Spleen (tissue), 11 donors: ENCODE measurements around the gene GRIP1. TPM values are rescaled to one million over a fixed set of nuclear protein-coding genes. Genes with fewer than 3 reads are reported as not detected.

Experiments
- DNase-seq: peaks from one replicate; pipeline ENCODE4 v3.0.0-alpha.2; 2020
- H3K27ac ChIP-seq, 8 donors: fragments of 200-600 bp; sonication (generic) in 7 of 8; 1 replicate in 4 of 8; 2 replicates in 4 of 8; pipeline versions ENCODE4 v1.5.0 to v1.8.0; 2016 to 2021; ENCODE audit warnings: inconsistent platforms in 4 of 8, mild to moderate bottlenecking in 4 of 8, moderate library complexity in 1 of 8
- H3K27me3 ChIP-seq, 7 donors: fragments of 200-600 bp; sonication (generic) in 6 of 7; replicated peaks in 1 of 7; 1 replicate in 4 of 7; 2 replicates in 3 of 7; pipeline versions ENCODE4 v1.5.0 to v1.8.0; 2016 to 2021; ENCODE audit warnings: inconsistent platforms in 3 of 7, mild to moderate bottlenecking in 1 of 7
- H3K36me3 ChIP-seq, 6 donors: fragments of 200-600 bp; sonication (generic) in 5 of 6; 1 replicate in 4 of 6; 2 replicates in 2 of 6; pipeline versions ENCODE4 v1.5.0 to v1.8.0; 2016 to 2021; ENCODE audit warnings: inconsistent platforms in 2 of 6
- H3K4me1 ChIP-seq, 6 donors: fragments of 200-600 bp; sonication (generic) in 5 of 6; 1 replicate in 3 of 6; 2 replicates in 3 of 6; pipeline versions ENCODE4 v1.5.0 to v1.8.0; 2016 to 2021; ENCODE audit warnings: inconsistent platforms in 3 of 6
- H3K4me3 ChIP-seq, 8 donors: fragments of 200-600 bp; sonication (generic) in 7 of 8; 1 replicate in 4 of 8; 2 replicates in 4 of 8; pipeline versions ENCODE4 v1.5.0 to v1.8.0; 2016 to 2021; ENCODE audit warnings: inconsistent platforms in 4 of 8, mild to moderate bottlenecking in 4 of 8, moderate library complexity in 2 of 8
- H3K9me3 ChIP-seq, 8 donors: fragments of 200-600 bp; sonication (generic) in 7 of 8; 1 replicate in 4 of 8; 2 replicates in 4 of 8; pipeline versions ENCODE4 v1.5.0 to v1.8.0; 2016 to 2021; ENCODE audit warnings: inconsistent platforms in 4 of 8
- CTCF ChIP-seq, 11 experiments: fragments of 200-600 bp in 7 of 11; fragments of 450-650 bp in 4 of 11; sonication (generic) in 4 of 11; IDR thresholded peaks in 8 of 11; conservative IDR thresholded peaks in 3 of 11; 1 replicate in 7 of 11; 2 replicates in 4 of 11; pipeline versions ENCODE4 v1.4.0 to v1.8.0; 2016 to 2021; ENCODE audit warnings: antibody characterized with exemption in 11 of 11, inconsistent platforms in 4 of 11, mild to moderate bottlenecking in 1 of 11
- POLR2A ChIP-seq, 3 donors: fragments of 450-650 bp; IDR thresholded peaks; one replicate each; pipeline ENCODE4 v1.5.1; 2017; ENCODE audit warnings: antibody characterized with exemption in 3 of 3, mild to moderate bottlenecking in 1 of 3
- POLR2AphosphoS5 ChIP-seq, 3 donors: sonication (generic); formaldehyde crosslinking; IDR thresholded peaks; one replicate each; pipeline ENCODE4 v1.5.1; 2017; ENCODE audit warnings: antibody characterized with exemption in 3 of 3
- WGBS, 5 donors: extraction: QIAGEN DNeasy Blood & Tissue Kit in 3 of 5; methylation state at CpG; one replicate each; pipeline versions ENCODE4 v1.1.5 to v1.1.7; 2013 to 2018; 5-methylcytosine and 5-hydroxymethylcytosine counted together
- intact Hi-C: fragments of 100-400 bp; cut with DNase I; formaldehyde crosslinking; loops from one replicate; pipeline ENCODE4 v1.15.0; 2023; ENCODE audit warnings: low total_unique reads
- polyA plus RNA-seq, 3 donors: library from polyadenylated mRNA; stranded (reverse); fragments of 200-250 nt; gene quantifications; one replicate each; pipeline ENCODE4 v1.2.1, GENCODE V29; 2013
- total RNA-seq, 7 donors: library from RNA; depleted of rRNA in 3 of 7; stranded (reverse); fragments of >200 nt in 3 of 7; fragmentation: NEBNext Ultra II Directional in 4 of 7; extraction: Animal tissue kit (Norgen Biotek cat#: 25700) in 4 of 7; gene quantifications; one replicate each; pipeline versions ENCODE4 v1.1.0 to v1.2.1, GENCODE V29; 2016 to 2021
- donor health status: healthy with polysubstance abuse.
- donor health status: DM: no; HTN: no; CAD: no; lungs with moderate emphysema.
- donor health status: DM: no; HTN: no; CAD: no.
- donor health status: Bipolar disorder and iron deficiency.
- donor health status: healthy.
- donor health status: DM: no; HTN: no; CAD: no.
- donor health status: DM: yes; HTN: yes; CAD: no.

Gene GRIP1
- total and polyA plus RNA-seq, 10 donors = 0.35 to 15.2 (median 4.8) TPM

- no peak for TF ChIP-seq POLR2AphosphoS5 (IDR thresholded peaks at IDR 0.05)
- TF ChIP-seq POLR2A (IDR thresholded peaks at IDR 0.05) = no peak
- no peak for TF ChIP-seq CTCF (IDR thresholded peaks at IDR 0.05 in 8 of 11, conservative IDR thresholded peaks at IDR 0.05 in 3 of 11)
- Histone ChIP-seq H3K27ac (no peak overlapping the region), H3K9me3 (no peaks in the 10 kb centered on the region), H3K36me3 (no peaks in the 10 kb centered on the region), H3K4me1 (no peaks in the 10 kb centered on the region), H3K4me3 (no peak overlapping the region), H3K27me3 (no peaks in the 10 kb centered on the region)
- DNase-seq = no peak
- intact Hi-C loops = no loop called here
- 85 to 92% (median 89%) methylated on average over 10 of the region's 10 CpGs for WGBS, 5 donors
Measured at GRCh38 chr12:66648033-66648735, 30.7 kb downstream of the GRIP1 start.

- no peak for DNase-seq
- WGBS, 5 donors = 80 to 90% (median 81%) methylated on average over 5 of the region's 5 CpGs
- Histone ChIP-seq H3K27me3 (no peaks in the 10 kb centered on the region), H3K36me3 (no peaks in the 10 kb centered on the region), H3K4me1 (no peaks in the 10 kb centered on the region), H3K9me3 (no peaks in the 10 kb centered on the region), H3K27ac (no peak overlapping the region), H3K4me3 (no peak overlapping the region)
- intact Hi-C loops = no loop called here
- TF ChIP-seq POLR2AphosphoS5 (IDR thresholded peaks at IDR 0.05) (no peak), POLR2A (IDR thresholded peaks at IDR 0.05) (no peak), CTCF (IDR thresholded peaks at IDR 0.05 in 8 of 11, conservative IDR thresholded peaks at IDR 0.05 in 3 of 11) (no peak)
Measured at GRCh38 chr12:66647034-66647691, 31.7 kb downstream of the GRIP1 start.

GRCh38 chr12:66644151-66644550 is 34.7 kb downstream of the GRIP1 start:
- Histone ChIP-seq H3K27me3 (no peaks in the 10 kb centered on the region), H3K9me3 (no peaks in the 10 kb centered on the region), H3K27ac (no peak overlapping the region), H3K36me3 (no peaks in the 10 kb centered on the region), H3K4me1 (no peaks in the 10 kb centered on the region), H3K4me3 (no peak overlapping the region)
- TF ChIP-seq CTCF (IDR thresholded peaks at IDR 0.05 in 8 of 11, conservative IDR thresholded peaks at IDR 0.05 in 3 of 11) (no peak), POLR2AphosphoS5 (IDR thresholded peaks at IDR 0.05) (no peak)
- intact Hi-C loops = no loop called here
- WGBS, 5 donors = 71 to 97% (median 91%) methylated on average over 1 of the region's 1 CpG
- no peak for DNase-seq

GRCh38 chr12:66640691-66641460 is 38.0 kb downstream of the GRIP1 start:
- no peaks in the 10 kb centered on the region for H3K4me1 ChIP-seq
- TF ChIP-seq CTCF (IDR thresholded peaks at IDR 0.05 in 8 of 11, conservative IDR thresholded peaks at IDR 0.05 in 3 of 11) = no peak
- no peak for TF ChIP-seq POLR2AphosphoS5 (IDR thresholded peaks at IDR 0.05)
- H3K36me3 ChIP-seq = no peaks in the 10 kb centered on the region
- H3K9me3 ChIP-seq = no peaks in the 10 kb centered on the region
- intact Hi-C loops = no loop called here
- H3K27me3 ChIP-seq = no peaks in the 10 kb centered on the region
- no peak overlapping the region for H3K4me3 ChIP-seq
- H3K27ac ChIP-seq = no peak overlapping the region
- no peak for DNase-seq
- 81 to 95% (median 89%) methylated on average over 2 of the region's 2 CpGs for WGBS, 5 donors
